GM06990 (cell line): ENCODE measurements around the gene HSP90AB1.

ENCODE experiments used
- DNase-seq: peaks from one replicate; pipeline ENCODE4 v3.0.0-alpha.2; 2011; ENCODE audit not compliant: insufficient read length; ENCODE audit errors: extremely low read depth
- H3K27me3 ChIP-seq: replicated peaks from 2 replicates; pipeline ENCODE4 v1.6.0; 2011; ENCODE audit warnings: low read length; ENCODE audit not compliant: control insufficient read depth, insufficient read depth
- H3K36me3 ChIP-seq: 2 replicates; pipeline ENCODE4 v1.5.1; 2011; ENCODE audit warnings: low read length; ENCODE audit not compliant: control insufficient read depth, insufficient read depth
- H3K4me3 ChIP-seq: replicated peaks from 2 replicates; pipeline ENCODE4 v1.5.1; 2011; ENCODE audit warnings: low read depth, mild to moderate bottlenecking, control low read depth, low read length
- CTCF ChIP-seq: IDR thresholded peaks from 2 replicates; pipeline ENCODE4 v1.5.1; 2011; ENCODE audit warnings: low read length, control low read depth, mild to moderate bottlenecking, inconsistent platforms; ENCODE audit not compliant: insufficient read depth, poor library complexity, severe bottlenecking

The HSP90AB1 gene

GRCh38 chr6:44258921-44259320 lies 12.0 kb downstream of the HSP90AB1 start:
- DNase-seq, result no peak
- no peak for TF ChIP-seq CTCF

GRCh38 chr6:44260011-44260410 lies 13.1 kb downstream of the HSP90AB1 start:
- peak overlapping the region; percentile 26 for H3K4me3 ChIP-seq
- peaks cover 30% of the 10 kb centered on the region for H3K36me3 ChIP-seq
- no peaks in the 10 kb centered on the region for H3K27me3 ChIP-seq
- TF ChIP-seq CTCF, result no peak
- no peak for DNase-seq

More at GRCh38 chr6:44258921-44259320, 12.0 kb downstream of the HSP90AB1 start:
- no peaks in the 10 kb centered on the region for H3K27me3 ChIP-seq
- peaks cover 41% of the 10 kb centered on the region for H3K36me3 ChIP-seq
- H3K4me3 ChIP-seq, result peak overlapping the region; percentile 9; the same call in 1 of the 2 replicates

- no peak for TF ChIP-seq CTCF
- Histone ChIP-seq H3K36me3 (peaks cover 26% of the 10 kb centered on the region), H3K27me3 (no peaks in the 10 kb centered on the region), H3K4me3 (peak overlapping the region; percentile 96)
- peak; percentile 55 for DNase-seq
Observed at GRCh38 chr6:44260451-44261297, 13.8 kb downstream of the HSP90AB1 start.

- TF ChIP-seq CTCF, result no peak
- no peak for DNase-seq
- peaks cover 26% of the 10 kb centered on the region for H3K36me3 ChIP-seq
- H3K4me3 ChIP-seq, result peak overlapping the region; percentile 96
- no peaks in the 10 kb centered on the region for H3K27me3 ChIP-seq
Observed at GRCh38 chr6:44261581-44261980, 14.7 kb downstream of the HSP90AB1 start.

GRCh38 chr6:44262467-44263353 lies 15.8 kb downstream of the HSP90AB1 start:
- H3K27me3 ChIP-seq, result no peaks in the 10 kb centered on the region
- TF ChIP-seq CTCF, result no peak
- peaks cover 26% of the 10 kb centered on the region for H3K36me3 ChIP-seq
- peak; percentile 51 for DNase-seq
- peak overlapping the region; percentile 96 for H3K4me3 ChIP-seq
